HAP-1 (cell line): ENCODE measurements around the gene MAP3K20.

Experiments used
- DNase-seq, 2 experiments: peaks; one replicate each; pipeline ENCODE4 v3.0.0-alpha.2; 2016 to 2020; ENCODE audit warnings: low spot score in 2 of 2
- H3K27me3 ChIP-seq: fragments of 250-450 bp; sonication (Bioruptor Pico); 2 replicates; pipeline ENCODE4 v1.5.1; 2020; ENCODE audit warnings: low read depth, mild to moderate bottlenecking, moderate library complexity
- H3K36me3 ChIP-seq: fragments of 250-450 bp; sonication (Bioruptor Pico); replicated peaks from 2 replicates; pipeline ENCODE4 v1.5.1; 2020; ENCODE audit warnings: mild to moderate bottlenecking
- H3K4me1 ChIP-seq: fragments of 250-450 bp; sonication (Bioruptor Pico); 2 replicates; pipeline ENCODE4 v1.5.1; 2020; ENCODE audit warnings: mild to moderate bottlenecking
- H3K4me3 ChIP-seq: fragments of 250-450 bp; sonication (Bioruptor Pico); 2 replicates; pipeline ENCODE4 v1.5.1; 2020; ENCODE audit warnings: mild to moderate bottlenecking, moderate library complexity
- H3K9me3 ChIP-seq: fragments of 250-450 bp; sonication (Bioruptor Pico); 2 replicates; pipeline ENCODE4 v1.5.1; 2020; ENCODE audit warnings: mild to moderate bottlenecking, moderate library complexity
- in situ Hi-C: fragments of 300-500 bp; cut with MboI; formaldehyde crosslinking; loops from 3 replicates; pipeline ENCODE4 v1.14.3; 2020; ENCODE audit warnings: low sequenced_read_pairs, inconsistent platforms, mixed read lengths

Gene MAP3K20

GRCh38 chr2:173043476-173043875 lies 32.2 kb upstream of the MAP3K20 start:
- in situ Hi-C loops, result loop anchor here (25.0 kb wide), 1 partner anchor 319 kb away; the partner anchor contains the start of gene CDCA7
- Histone ChIP-seq H3K9me3 (no peaks in the 10 kb centered on the region), H3K4me1 (peaks cover 19% of the 10 kb centered on the region)

GRCh38 chr2:173043897-173044519 lies 31.6 kb upstream of the MAP3K20 start:
- Histone ChIP-seq H3K9me3 (no peaks in the 10 kb centered on the region), H3K36me3 (no peaks in the 10 kb centered on the region), H3K4me3 (no peak overlapping the region), H3K27me3 (no peaks in the 10 kb centered on the region), H3K4me1 (peaks cover 22% of the 10 kb centered on the region)
- in situ Hi-C loops, result loop anchor here (25.0 kb wide), 1 partner anchor 318 kb away; the partner anchor contains the start of gene CDCA7
- no peak for DNase-seq

More at GRCh38 chr2:173043476-173043875, 32.2 kb upstream of the MAP3K20 start:
- H3K27me3 ChIP-seq, result no peaks in the 10 kb centered on the region
- H3K36me3 ChIP-seq, result no peaks in the 10 kb centered on the region
- no peak for DNase-seq
- H3K4me3 ChIP-seq, result no peak overlapping the region

- no peak for DNase-seq
- no peaks in the 10 kb centered on the region for H3K27me3 ChIP-seq
- H3K4me3 ChIP-seq, result no peak overlapping the region
- in situ Hi-C loops, result loop anchor here (25.0 kb wide), 1 partner anchor 318 kb away; the partner anchor contains the start of gene CDCA7
- peaks cover 29% of the 10 kb centered on the region for H3K4me1 ChIP-seq
- H3K36me3 ChIP-seq, result no peaks in the 10 kb centered on the region
- H3K9me3 ChIP-seq, result no peaks in the 10 kb centered on the region
Observed at GRCh38 chr2:173044686-173045085, 31.0 kb upstream of the MAP3K20 start.

GRCh38 chr2:173045181-173045580 lies 30.5 kb upstream of the MAP3K20 start:
- in situ Hi-C loops, result loop anchor here (25.0 kb wide), 1 partner anchor 317 kb away; the partner anchor contains the start of gene CDCA7
- Histone ChIP-seq H3K4me1 (peaks cover 32% of the 10 kb centered on the region), H3K9me3 (no peaks in the 10 kb centered on the region), H3K4me3 (no peak overlapping the region), H3K36me3 (no peaks in the 10 kb centered on the region), H3K27me3 (no peaks in the 10 kb centered on the region)
- DNase-seq, result no peak

GRCh38 chr2:173048522-173048896 lies 27.1 kb upstream of the MAP3K20 start:
- in situ Hi-C loops, result loop anchor here (25.0 kb wide), 1 partner anchor 314 kb away; the partner anchor contains the start of gene CDCA7
- H3K4me3 ChIP-seq, result no peak overlapping the region
- H3K4me1 ChIP-seq, result peaks cover 28% of the 10 kb centered on the region

GRCh38 chr2:173048897-173049661 lies 26.6 kb upstream of the MAP3K20 start:
- H3K27me3 ChIP-seq, result no peaks in the 10 kb centered on the region
- H3K4me1 ChIP-seq, result peaks cover 31% of the 10 kb centered on the region
- H3K36me3 ChIP-seq, result no peaks in the 10 kb centered on the region
- no peaks in the 10 kb centered on the region for H3K9me3 ChIP-seq
- peak; percentile 27 to 41 for DNase-seq
- in situ Hi-C loops, result loop anchor here (25.0 kb wide), 1 partner anchor 313 kb away; the partner anchor contains the start of gene CDCA7
- no peak overlapping the region for H3K4me3 ChIP-seq

More at GRCh38 chr2:173048522-173048896, 27.1 kb upstream of the MAP3K20 start:
- H3K9me3 ChIP-seq, result no peaks in the 10 kb centered on the region
- H3K36me3 ChIP-seq, result no peaks in the 10 kb centered on the region
- no peak for DNase-seq
- H3K27me3 ChIP-seq, result no peaks in the 10 kb centered on the region

GRCh38 chr2:173049831-173050230 lies 25.8 kb upstream of the MAP3K20 start:
- Histone ChIP-seq H3K4me1 (peaks cover 38% of the 10 kb centered on the region), H3K36me3 (no peaks in the 10 kb centered on the region), H3K9me3 (no peaks in the 10 kb centered on the region), H3K4me3 (no peak overlapping the region), H3K27me3 (no peaks in the 10 kb centered on the region)
- peak; percentile 65 to 81 for DNase-seq
- in situ Hi-C loops, result loop anchor here (25.0 kb wide), 1 partner anchor 312 kb away; the partner anchor contains the start of gene CDCA7

- peaks cover 39% of the 10 kb centered on the region for H3K4me1 ChIP-seq
Observed at GRCh38 chr2:173050684-173051083, 25.0 kb upstream of the MAP3K20 start.

GRCh38 chr2:173051463-173052215 lies 24.0 kb upstream of the MAP3K20 start:
- peaks cover 36% of the 10 kb centered on the region for H3K4me1 ChIP-seq
- in situ Hi-C loops, result no loop called here
- no peak for DNase-seq

More at GRCh38 chr2:173050684-173051083, 25.0 kb upstream of the MAP3K20 start:
- Histone ChIP-seq H3K9me3 (no peaks in the 10 kb centered on the region), H3K4me3 (no peak overlapping the region), H3K27me3 (no peaks in the 10 kb centered on the region), H3K36me3 (no peaks in the 10 kb centered on the region)
- no peak for DNase-seq
- in situ Hi-C loops, result no loop called here

GRCh38 chr2:173053043-173053699 lies 22.5 kb upstream of the MAP3K20 start:
- Histone ChIP-seq H3K4me3 (no peak overlapping the region), H3K27me3 (no peaks in the 10 kb centered on the region), H3K4me1 (peaks cover 30% of the 10 kb centered on the region), H3K9me3 (no peaks in the 10 kb centered on the region), H3K36me3 (no peaks in the 10 kb centered on the region)
- DNase-seq, result peak; percentile 48 to 70
- in situ Hi-C loops, result no loop called here

More at GRCh38 chr2:173051463-173052215, 24.0 kb upstream of the MAP3K20 start:
- H3K27me3 ChIP-seq, result no peaks in the 10 kb centered on the region
- no peaks in the 10 kb centered on the region for H3K9me3 ChIP-seq
- no peak overlapping the region for H3K4me3 ChIP-seq
- no peaks in the 10 kb centered on the region for H3K36me3 ChIP-seq

- Histone ChIP-seq H3K4me1 (peaks cover 24% of the 10 kb centered on the region), H3K4me3 (no peak overlapping the region), H3K36me3 (no peaks in the 10 kb centered on the region), H3K9me3 (no peaks in the 10 kb centered on the region), H3K27me3 (no peaks in the 10 kb centered on the region)
- DNase-seq, result no peak
- in situ Hi-C loops, result no loop called here
Observed at GRCh38 chr2:173054466-173054865, 21.2 kb upstream of the MAP3K20 start.

GRCh38 chr2:173056705-173057364 lies 18.8 kb upstream of the MAP3K20 start:
- Histone ChIP-seq H3K9me3 (no peaks in the 10 kb centered on the region), H3K36me3 (no peaks in the 10 kb centered on the region), H3K4me3 (no peak overlapping the region), H3K27me3 (no peaks in the 10 kb centered on the region), H3K4me1 (peaks cover 21% of the 10 kb centered on the region)
- DNase-seq, result no peak
- in situ Hi-C loops, result no loop called here
